Measurements from ENCODE around the gene BAZ2B.

The BAZ2B gene

DNA sequence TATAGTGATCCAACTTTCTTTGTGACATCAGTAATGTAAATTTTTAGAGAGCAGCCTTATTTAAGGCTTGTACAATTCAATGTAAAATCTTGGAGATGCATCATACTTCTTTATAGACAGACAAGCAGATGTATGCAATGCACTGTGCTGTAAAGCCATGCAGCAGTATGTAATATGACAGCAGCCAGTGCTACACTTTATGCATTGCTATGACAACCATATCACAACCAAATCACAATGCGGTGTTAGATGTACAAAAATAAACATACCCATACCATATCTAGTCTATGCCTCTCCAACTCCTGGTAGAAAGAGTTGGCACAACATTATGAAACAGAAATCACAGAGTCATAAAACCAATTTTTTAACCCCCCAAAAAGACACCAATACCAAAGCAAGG lies 219.5 kb downstream of the BAZ2B start:
- Histone ChIP-seq H3K79me2 (ENCODE audit: insufficient read depth, low read length) (no peaks in the 10 kb centered on the region), H3K9me2 (replicated peaks; ENCODE audit: insufficient read depth, low read length) (no peaks in the 10 kb centered on the region), H3F3A (ENCODE audit: insufficient read depth) (no peaks in the 10 kb centered on the region), H3K27me3 (ENCODE audit: low read length) (no peaks in the 10 kb centered on the region), H3K4me2 (ENCODE audit: low read depth, low read length, poor library complexity, severe bottlenecking) (no peak overlapping the region), H4K20me1 (ENCODE audit: low read depth, low read length) (no peaks in the 10 kb centered on the region), H3K9ac (ENCODE audit: low read length) (no peak overlapping the region), H2AFZ (ENCODE audit: low read depth, low read length, severe bottlenecking) (no peak overlapping the region), H3K9me3 (ENCODE audit: insufficient read depth, low read length) (no peaks in the 10 kb centered on the region), H3K27ac (ENCODE audit: low read depth, low read length) (no peak overlapping the region), H3K4me3 (ENCODE audit: insufficient read depth, low read length, poor library complexity, severe bottlenecking) (no peak overlapping the region), H3K36me3 (ENCODE audit: low read length) (no peaks in the 10 kb centered on the region)
- TF ChIP-seq EZH2phosphoT487 (conservative IDR thresholded peaks at IDR 0.05; ENCODE audit: low read length) (no peak), CTCF (IDR thresholded peaks at IDR 0.05; ENCODE audit: insufficient read depth, low read length, poor library complexity, severe bottlenecking) (no peak)

GRCh38 chr2:159382447-159383028 lies 233.8 kb downstream of the BAZ2B start:
- no peaks in the 10 kb centered on the region for H3K9me2 ChIP-seq (replicated peaks; ENCODE audit: insufficient read depth, low read length)
- H3K9me3 ChIP-seq (ENCODE audit: insufficient read depth, low read length) = no peaks in the 10 kb centered on the region
- H2AFZ ChIP-seq (ENCODE audit: low read depth, low read length, severe bottlenecking) = no peak overlapping the region
- H3K9ac ChIP-seq (ENCODE audit: low read length) = no peak overlapping the region
- H3K27me3 ChIP-seq (ENCODE audit: low read length) = no peaks in the 10 kb centered on the region
- no peak overlapping the region for H3K27ac ChIP-seq (ENCODE audit: low read depth, low read length)
- H4K20me1 ChIP-seq (ENCODE audit: low read depth, low read length) = no peaks in the 10 kb centered on the region
- no peaks in the 10 kb centered on the region for H3K79me2 ChIP-seq (ENCODE audit: insufficient read depth, low read length)
- H3K36me3 ChIP-seq (ENCODE audit: low read length) = no peaks in the 10 kb centered on the region
- H3F3A ChIP-seq (ENCODE audit: insufficient read depth) = no peaks in the 10 kb centered on the region; the same call in 1 of the 2 replicates
- no peak overlapping the region for H3K4me3 ChIP-seq (ENCODE audit: insufficient read depth, low read length, poor library complexity, severe bottlenecking)
- TF ChIP-seq EZH2phosphoT487 (conservative IDR thresholded peaks at IDR 0.05; ENCODE audit: low read length) (no peak), CTCF (IDR thresholded peaks at IDR 0.05; ENCODE audit: insufficient read depth, low read length, poor library complexity, severe bottlenecking) (no peak)
- no peak overlapping the region for H3K4me2 ChIP-seq (ENCODE audit: low read depth, low read length, poor library complexity, severe bottlenecking)

DNA sequence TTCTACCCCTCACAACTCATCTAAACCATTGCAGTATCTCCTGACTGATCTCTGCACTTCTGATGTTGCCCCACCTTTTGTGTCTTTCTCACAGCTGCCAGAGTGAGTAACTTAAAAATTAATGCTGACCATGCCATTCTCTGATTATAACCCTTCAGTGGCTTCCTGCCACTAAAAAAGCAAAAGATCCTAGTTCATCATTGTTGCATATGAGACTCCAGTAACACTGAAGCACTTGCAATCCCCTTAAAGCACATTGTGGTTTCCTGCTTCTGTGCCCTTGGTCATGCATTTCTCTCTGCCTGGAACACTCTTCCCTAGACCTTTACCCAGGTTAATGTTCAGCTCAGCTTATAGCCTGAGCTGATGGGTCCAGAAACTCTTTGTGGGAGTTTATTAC lies 234.8 kb downstream of the BAZ2B start:
- H3K79me2 ChIP-seq (ENCODE audit: insufficient read depth, low read length) = no peaks in the 10 kb centered on the region
- H3F3A ChIP-seq (ENCODE audit: insufficient read depth) = no peaks in the 10 kb centered on the region; the same call in 1 of the 2 replicates
- H2AFZ ChIP-seq (ENCODE audit: low read depth, low read length, severe bottlenecking) = no peak overlapping the region
- H3K27me3 ChIP-seq (ENCODE audit: low read length) = no peaks in the 10 kb centered on the region
- H3K4me3 ChIP-seq (ENCODE audit: insufficient read depth, low read length, poor library complexity, severe bottlenecking) = no peak overlapping the region
- H3K36me3 ChIP-seq (ENCODE audit: low read length) = no peaks in the 10 kb centered on the region
- H4K20me1 ChIP-seq (ENCODE audit: low read depth, low read length) = no peaks in the 10 kb centered on the region
- no peak overlapping the region for H3K27ac ChIP-seq (ENCODE audit: low read depth, low read length)
- H3K9me2 ChIP-seq (replicated peaks; ENCODE audit: insufficient read depth, low read length) = no peaks in the 10 kb centered on the region
- H3K9ac ChIP-seq (ENCODE audit: low read length) = no peak overlapping the region
- no peaks in the 10 kb centered on the region for H3K9me3 ChIP-seq (ENCODE audit: insufficient read depth, low read length)
- TF ChIP-seq CTCF (IDR thresholded peaks at IDR 0.05; ENCODE audit: insufficient read depth, low read length, poor library complexity, severe bottlenecking) = no peak
- TF ChIP-seq EZH2phosphoT487 (conservative IDR thresholded peaks at IDR 0.05; ENCODE audit: low read length) = no peak
- H3K4me2 ChIP-seq (ENCODE audit: low read depth, low read length, poor library complexity, severe bottlenecking) = no peak overlapping the region

All from SU-DHL-6 (cell line).